T47D (cell line): ENCODE data around the gene SRXN1.

Experiments
- DNase-seq, 2 experiments: peaks; one replicate each; pipeline versions ENCODE4 v3.0.0 to v3.0.0-alpha.2; 2011 to 2012; ENCODE audit warnings: low read depth in 1 of 2, low spot score in 1 of 2
- JUND ChIP-seq: IDR thresholded peaks from 2 replicates; pipeline ENCODE4 v1.6.1; 2012; ENCODE audit warnings: low read depth
- in situ Hi-C: cut with HindIII; loops from 2 replicates; pipeline ENCODE4 v1.10.0; 2016; ENCODE audit warnings: low sequenced_read_pairs, low pct_unique_long_range_greater_than_20kb

The SRXN1 gene

GRCh38 chr20:669573-669972, 16.6 kb upstream of the SRXN1 start:
- in situ Hi-C loops = no loop called here
- no peak for TF ChIP-seq JUND

GRCh38 chr20:668638-669037, 15.6 kb upstream of the SRXN1 start:
- no peak for DNase-seq
- in situ Hi-C loops = no loop called here
- TF ChIP-seq JUND = no peak

More at GRCh38 chr20:669573-669972, 16.6 kb upstream of the SRXN1 start:
- DNase-seq = no peak

DNA sequence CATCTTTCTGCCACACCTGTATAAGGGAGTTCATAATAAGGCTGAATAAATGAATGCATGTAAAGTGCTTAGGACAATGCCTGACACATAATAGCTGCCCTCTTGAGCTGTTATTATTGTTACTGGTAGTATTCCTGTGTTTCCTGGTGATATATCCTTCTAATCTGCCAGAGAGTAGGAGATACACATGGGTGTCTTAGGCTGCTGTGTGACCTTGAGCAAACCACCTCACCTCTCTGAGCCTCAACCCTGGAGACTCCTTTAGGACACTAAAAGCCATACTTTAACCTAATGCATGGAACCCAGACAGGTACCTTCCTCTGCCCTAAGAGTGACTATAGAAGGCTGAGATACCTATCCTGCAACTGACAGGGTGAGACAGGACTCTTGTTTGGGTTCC, 15.1 kb upstream of the SRXN1 start:
- TF ChIP-seq JUND = no peak
- in situ Hi-C loops = no loop called here
- DNase-seq = no peak

GRCh38 chr20:667351-668034, 14.5 kb upstream of the SRXN1 start:
- DNase-seq = peak; percentile 57 to 86
- no peak for TF ChIP-seq JUND
- in situ Hi-C loops = no loop called here

DNA sequence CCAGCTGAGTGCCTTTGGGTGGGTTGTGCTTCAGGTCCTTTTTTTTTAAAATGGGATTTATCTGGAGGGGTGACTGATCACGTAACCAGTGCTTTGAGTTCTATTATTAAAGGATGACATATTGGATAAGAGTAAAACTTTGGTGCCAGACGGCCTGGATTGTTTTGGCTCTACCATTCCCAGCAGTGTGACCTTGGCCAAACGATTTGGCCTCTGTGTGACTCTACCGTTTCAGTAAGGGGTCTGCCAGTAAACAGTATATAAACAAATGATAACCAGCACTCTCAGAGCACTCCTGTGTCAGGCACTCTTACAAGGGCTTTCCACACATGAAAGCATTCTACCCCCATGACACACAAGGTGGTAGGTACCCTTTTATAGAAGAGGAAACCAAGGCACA, 13.9 kb upstream of the SRXN1 start:
- no peak for TF ChIP-seq JUND
- no peak for DNase-seq
- in situ Hi-C loops = no loop called here

- no peak for DNase-seq
- TF ChIP-seq JUND = no peak
- in situ Hi-C loops = no loop called here
Observed at GRCh38 chr20:665276-665675, 12.3 kb upstream of the SRXN1 start.

- TF ChIP-seq JUND = no peak
- in situ Hi-C loops = no loop called here
- no peak for DNase-seq
Observed at GRCh38 chr20:664576-664975, 11.6 kb upstream of the SRXN1 start.

GRCh38 chr20:664151-664550, 11.2 kb upstream of the SRXN1 start:
- in situ Hi-C loops = no loop called here
- no peak for DNase-seq
- TF ChIP-seq JUND = no peak

DNA sequence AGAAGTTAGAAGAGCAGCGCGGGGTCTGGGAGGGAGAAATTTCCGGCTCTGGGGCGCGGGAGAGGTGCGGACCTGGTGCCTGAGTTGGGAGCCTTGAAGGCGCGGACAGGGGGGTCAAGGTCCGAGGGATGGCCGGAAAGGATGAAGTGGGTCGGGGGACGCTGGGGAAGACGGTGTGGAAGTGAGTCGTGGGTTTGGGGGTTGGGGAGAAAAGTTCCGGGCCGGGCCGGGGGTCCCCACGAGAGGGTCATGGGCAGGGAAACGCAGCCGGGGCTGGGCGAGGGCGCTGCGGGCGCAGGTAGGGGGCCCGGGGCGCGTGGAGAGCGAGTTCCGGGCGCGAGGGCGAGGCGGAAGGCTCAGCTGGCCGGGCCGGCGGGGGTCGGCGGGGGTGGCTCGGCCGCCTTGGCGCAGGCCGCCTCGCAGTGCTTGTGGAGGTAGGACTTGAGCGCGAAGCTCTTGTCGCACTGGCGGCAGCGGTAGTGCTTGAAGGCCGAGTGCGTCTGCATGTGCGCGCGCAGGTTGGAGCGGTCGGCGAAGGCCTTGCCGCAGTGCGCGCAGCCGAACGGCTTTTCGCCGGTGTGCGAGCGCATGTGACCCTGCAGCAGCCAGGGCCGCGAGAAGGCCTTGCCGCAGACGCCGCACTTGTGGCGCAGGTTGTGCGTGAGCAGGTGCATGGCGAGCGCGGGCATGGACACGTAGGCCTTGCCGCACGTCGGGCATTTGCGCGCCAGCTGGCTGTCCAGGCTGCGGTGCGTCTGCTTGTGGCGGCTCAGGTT, 10.5 kb upstream of the SRXN1 start:
- in situ Hi-C loops = no loop called here
- no peak for DNase-seq
- TF ChIP-seq JUND = no peak

GRCh38 chr20:662277-663192, 9.5 kb upstream of the SRXN1 start:
- no peak for TF ChIP-seq JUND
- DNase-seq = no peak
- in situ Hi-C loops = no loop called here

DNA sequence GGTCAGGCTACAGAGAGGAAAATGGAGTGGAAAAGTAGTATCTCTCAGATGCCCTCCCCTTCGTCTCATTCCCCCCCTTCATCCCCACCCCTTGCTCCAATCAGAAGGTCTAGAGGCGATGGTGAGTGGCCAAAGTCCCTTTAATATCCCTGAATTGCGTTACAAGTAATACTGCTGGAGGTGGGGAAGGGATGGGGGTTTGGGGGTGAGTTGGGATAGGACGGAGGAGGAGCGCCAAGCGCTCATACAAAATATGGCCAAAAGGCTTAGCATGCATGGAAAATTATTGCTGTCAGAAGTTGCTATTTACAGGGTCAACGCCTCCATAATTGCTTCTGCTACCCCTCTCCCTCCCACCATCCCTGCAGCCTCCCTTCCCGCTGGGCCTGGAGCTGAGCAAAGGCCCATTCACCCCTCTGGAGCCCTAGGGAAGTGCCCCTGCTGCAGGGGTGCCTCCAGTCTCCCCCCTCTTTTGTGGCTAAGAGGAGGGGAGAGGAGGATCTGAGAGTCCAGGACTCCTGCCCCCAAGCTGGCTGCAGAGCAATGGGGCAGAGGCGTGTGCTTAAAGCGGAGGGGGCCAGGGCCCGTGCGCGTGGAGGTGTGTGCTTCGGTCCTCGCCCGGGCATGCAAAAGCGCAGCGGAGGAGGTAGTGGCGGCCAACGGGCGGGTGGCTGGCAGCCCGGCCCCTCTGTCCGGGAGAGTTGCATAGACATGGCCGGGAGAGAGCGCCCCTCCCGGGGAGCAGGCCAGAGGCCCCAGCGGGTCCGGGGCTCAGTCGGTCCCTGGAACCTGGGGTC, 8.7 kb upstream of the SRXN1 start:
- DNase-seq = no peak
- in situ Hi-C loops = no loop called here
- no peak for TF ChIP-seq JUND

DNA sequence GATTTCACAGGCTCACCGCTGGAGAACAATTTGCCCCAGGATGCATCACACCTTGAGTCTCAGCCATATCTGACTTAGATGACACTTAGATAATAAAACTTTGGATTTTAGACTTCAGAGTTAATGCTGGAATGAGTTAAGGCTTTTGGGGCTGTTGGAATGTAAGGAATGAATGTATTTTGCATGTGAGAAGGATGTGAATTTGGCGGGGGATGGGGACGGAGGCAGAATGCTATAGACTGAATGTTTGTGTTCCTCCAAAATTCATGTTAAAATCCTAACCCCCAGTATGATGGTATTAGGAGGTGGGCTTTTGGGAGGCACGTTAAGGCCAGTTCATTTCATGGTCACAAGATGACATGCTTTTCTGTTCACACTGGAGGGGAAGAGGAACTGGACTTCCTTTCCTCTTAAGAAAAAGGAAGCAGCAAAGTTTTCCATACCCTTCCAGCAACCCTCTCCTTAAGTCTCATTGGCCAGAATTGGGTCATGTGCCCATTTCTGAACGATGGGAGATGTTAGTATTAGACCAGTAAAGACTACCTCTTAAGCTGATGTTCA, 5.8 kb upstream of the SRXN1 start:
- TF ChIP-seq JUND = no peak
- DNase-seq = no peak
- in situ Hi-C loops = no loop called here
